DOHH2 (cell line): Measurements from ENCODE around the gene ANXA1.

Experiments used
- EZH2phosphoT487 ChIP-seq: fragments of 200-600 bp; sonication (generic); IDR thresholded peaks from 2 replicates; pipeline ENCODE4 v1.6.1; 2017; ENCODE audit warnings: borderline replicate concordance, mild to moderate bottlenecking, antibody characterized with exemption, low read length, moderate library complexity, mixed read lengths
- TF ChIP-seq, protein P1 (sequence below): fragments of 200-600 bp; sonication (generic); IDR thresholded peaks from one replicate; pipeline ENCODE4 v1.5.1; 2014; ENCODE audit warnings: antibody characterized with exemption, mild to moderate bottlenecking, low read depth, low read length; ENCODE audit not compliant: poor library complexity, severe bottlenecking

DNA sequence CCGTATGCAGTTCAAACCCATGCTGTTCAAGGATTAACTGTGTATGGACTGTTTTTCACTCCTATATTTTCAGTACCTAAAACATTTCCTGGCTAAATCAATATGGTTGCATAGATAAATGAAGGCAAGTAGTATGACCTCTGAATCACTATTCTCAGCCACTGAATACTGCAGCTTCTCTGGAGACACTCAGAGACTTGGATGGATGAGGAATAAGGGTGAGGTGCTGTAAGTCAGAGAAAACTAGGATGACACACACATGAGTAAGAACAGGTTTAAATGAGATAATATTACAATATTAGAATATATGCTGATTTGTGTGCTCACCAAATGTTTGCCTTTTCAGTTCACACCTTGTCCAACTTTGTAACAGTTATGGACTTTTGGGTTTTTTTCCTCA is 26.0 kb upstream of the ANXA1 start:
- TF ChIP-seq, protein P1, sequence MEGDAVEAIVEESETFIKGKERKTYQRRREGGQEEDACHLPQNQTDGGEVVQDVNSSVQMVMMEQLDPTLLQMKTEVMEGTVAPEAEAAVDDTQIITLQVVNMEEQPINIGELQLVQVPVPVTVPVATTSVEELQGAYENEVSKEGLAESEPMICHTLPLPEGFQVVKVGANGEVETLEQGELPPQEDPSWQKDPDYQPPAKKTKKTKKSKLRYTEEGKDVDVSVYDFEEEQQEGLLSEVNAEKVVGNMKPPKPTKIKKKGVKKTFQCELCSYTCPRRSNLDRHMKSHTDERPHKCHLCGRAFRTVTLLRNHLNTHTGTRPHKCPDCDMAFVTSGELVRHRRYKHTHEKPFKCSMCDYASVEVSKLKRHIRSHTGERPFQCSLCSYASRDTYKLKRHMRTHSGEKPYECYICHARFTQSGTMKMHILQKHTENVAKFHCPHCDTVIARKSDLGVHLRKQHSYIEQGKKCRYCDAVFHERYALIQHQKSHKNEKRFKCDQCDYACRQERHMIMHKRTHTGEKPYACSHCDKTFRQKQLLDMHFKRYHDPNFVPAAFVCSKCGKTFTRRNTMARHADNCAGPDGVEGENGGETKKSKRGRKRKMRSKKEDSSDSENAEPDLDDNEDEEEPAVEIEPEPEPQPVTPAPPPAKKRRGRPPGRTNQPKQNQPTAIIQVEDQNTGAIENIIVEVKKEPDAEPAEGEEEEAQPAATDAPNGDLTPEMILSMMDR: no peak
- no peak for TF ChIP-seq EZH2phosphoT487
